GM19099 (cell line): ENCODE data around the gene CRYZ.

ENCODE experiments used
- POLR2A ChIP-seq: IDR thresholded peaks from 3 replicates; pipeline ENCODE4 v1.6.1; 2011; ENCODE audit warnings: low read depth; ENCODE audit not compliant: insufficient read length; ENCODE audit errors: extremely low read depth

The CRYZ gene

GRCh38 chr1:74733604-74734484 lies 994 bp upstream of the CRYZ start:
- TF ChIP-seq POLR2A: no peak

- TF ChIP-seq POLR2A: peak; percentile 29
Observed at GRCh38 chr1:74731399-74732052, 1.3 kb downstream of the CRYZ start.

- no peak for TF ChIP-seq POLR2A
Observed at GRCh38 chr1:74729741-74730478, 2.9 kb downstream of the CRYZ start.

GRCh38 chr1:74728736-74729135 lies 4.1 kb downstream of the CRYZ start:
- no peak for TF ChIP-seq POLR2A

- TF ChIP-seq POLR2A: no peak
Observed at GRCh38 chr1:74726063-74726462, 6.8 kb downstream of the CRYZ start.

GRCh38 chr1:74717626-74718025 lies 15.2 kb downstream of the CRYZ start:
- TF ChIP-seq POLR2A: no peak

GRCh38 chr1:74716822-74717221 lies 16.0 kb downstream of the CRYZ start:
- no peak for TF ChIP-seq POLR2A

GRCh38 chr1:74715806-74716205 lies 17.0 kb downstream of the CRYZ start:
- no peak for TF ChIP-seq POLR2A

- no peak for TF ChIP-seq POLR2A
Observed at GRCh38 chr1:74715236-74715502, 17.7 kb downstream of the CRYZ start.

- TF ChIP-seq POLR2A: no peak
Observed at GRCh38 chr1:74714429-74715235, 18.2 kb downstream of the CRYZ start.

- no peak for TF ChIP-seq POLR2A
Observed at GRCh38 chr1:74713849-74714248, 19.0 kb downstream of the CRYZ start.

- no peak for TF ChIP-seq POLR2A
Observed at GRCh38 chr1:74712881-74713280, 20.0 kb downstream of the CRYZ start.

- no peak for TF ChIP-seq POLR2A
Observed at GRCh38 chr1:74703386-74704182, 29.3 kb downstream of the CRYZ start.

GRCh38 chr1:74699331-74699730 lies 33.5 kb downstream of the CRYZ start:
- TF ChIP-seq POLR2A: no peak
